GM04504 (cell line): ENCODE results near the gene KRTAP10-12.

Source experiments
- DNase-seq: peaks from one replicate; pipeline ENCODE4 v3.0.0-alpha.2; 2012; ENCODE audit warnings: low read depth

Gene KRTAP10-12

DNA sequence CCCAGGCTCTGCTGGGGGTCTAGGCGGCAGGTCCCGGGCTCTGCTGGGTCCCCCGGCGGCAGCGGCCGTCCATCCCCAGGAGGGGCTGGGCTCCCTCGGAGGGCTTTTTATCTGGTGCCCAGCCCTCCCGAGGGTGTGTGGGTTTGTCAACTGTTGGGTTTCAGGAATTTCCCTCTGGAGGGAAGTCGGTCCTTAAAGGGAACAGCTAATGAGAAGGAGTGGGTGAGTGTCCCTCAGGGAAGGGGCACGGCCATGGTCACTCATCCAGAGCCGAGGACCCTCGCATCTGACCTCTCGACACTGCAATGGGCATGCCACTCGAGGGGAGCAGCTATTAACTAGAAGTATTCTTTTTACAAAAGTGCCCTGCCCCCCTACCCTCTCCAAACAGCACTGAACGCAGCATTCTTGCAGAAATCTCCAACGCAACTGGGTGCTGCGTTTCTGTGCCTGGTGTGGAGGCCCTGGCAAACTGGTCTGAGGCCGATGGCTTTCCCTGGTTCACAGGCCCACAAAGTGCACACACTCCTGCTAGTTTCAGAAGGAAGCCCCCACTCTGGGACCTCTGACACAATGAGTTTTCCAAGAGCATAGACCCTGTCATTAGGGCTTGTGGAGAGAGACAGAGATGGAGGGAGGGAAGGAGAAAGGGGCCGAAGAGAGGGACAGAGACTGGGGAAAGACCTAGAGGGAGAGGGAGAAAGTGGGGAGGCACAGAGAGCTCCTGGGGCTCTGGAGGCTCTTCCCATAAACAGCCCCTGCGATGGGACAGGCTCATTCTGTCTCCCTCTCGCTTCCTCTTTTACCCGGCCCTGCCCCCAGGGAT lies 15.4 kb downstream of the KRTAP10-12 start:
- DNase-seq, result no peak

DNA sequence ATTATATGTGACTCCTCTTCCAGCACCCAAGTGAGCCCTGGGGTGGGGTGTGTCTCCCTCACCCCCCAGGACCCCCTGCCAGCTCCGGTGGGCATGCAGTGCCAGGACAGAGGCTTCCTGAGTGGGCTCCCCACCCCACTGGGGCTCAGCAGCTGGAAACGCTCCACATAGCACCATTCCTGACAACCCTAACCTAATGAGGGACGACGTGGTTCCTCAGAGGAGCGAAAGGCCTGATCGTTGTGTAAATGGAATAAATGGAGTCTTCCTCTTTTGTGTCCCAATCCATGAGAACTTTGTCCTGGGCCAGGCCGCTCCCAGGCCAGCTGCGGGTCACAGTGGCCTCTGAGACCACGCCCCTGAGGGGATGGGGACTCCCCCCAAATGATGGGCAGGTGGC lies 16.2 kb downstream of the KRTAP10-12 start:
- no peak for DNase-seq

DNA sequence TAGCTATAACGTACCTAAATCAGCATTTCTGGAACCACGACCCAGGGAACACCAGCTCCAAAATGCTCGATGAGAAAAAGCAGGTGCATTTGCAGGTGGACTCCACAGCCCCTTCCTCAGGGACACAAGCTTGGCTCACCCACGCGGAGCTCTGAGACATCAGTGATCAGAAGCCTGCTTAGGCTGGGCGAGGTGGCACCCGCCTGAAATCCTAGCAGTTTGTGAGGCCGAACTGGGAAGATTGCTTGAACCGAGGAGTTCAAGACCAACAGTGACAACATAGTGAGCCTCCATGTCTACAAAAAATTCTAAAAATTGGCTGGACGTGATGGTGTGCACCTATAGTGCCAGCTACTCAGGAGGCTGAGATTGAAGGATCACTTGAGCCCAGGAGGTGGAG lies 16.9 kb downstream of the KRTAP10-12 start:
- DNase-seq, result no peak

DNA sequence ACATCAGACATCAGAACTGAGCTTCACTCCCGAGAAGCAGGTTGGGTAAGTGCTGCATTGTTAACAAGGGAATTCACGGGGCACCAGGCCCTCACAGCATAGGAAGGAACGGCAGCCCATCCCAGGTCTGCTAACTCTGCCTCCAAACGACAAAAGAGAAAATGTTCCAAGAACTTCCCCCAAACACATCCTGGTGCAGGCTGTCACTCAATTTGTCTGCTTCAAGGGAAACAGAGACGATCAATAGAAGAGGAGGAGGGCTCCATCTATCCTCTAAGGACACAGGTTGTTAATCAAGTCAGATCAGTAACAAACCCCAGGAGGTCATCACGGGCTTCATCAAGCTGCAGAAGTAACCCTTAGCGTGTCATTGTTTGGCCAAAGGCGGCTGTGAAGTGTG lies 17.9 kb downstream of the KRTAP10-12 start:
- no peak for DNase-seq

DNA sequence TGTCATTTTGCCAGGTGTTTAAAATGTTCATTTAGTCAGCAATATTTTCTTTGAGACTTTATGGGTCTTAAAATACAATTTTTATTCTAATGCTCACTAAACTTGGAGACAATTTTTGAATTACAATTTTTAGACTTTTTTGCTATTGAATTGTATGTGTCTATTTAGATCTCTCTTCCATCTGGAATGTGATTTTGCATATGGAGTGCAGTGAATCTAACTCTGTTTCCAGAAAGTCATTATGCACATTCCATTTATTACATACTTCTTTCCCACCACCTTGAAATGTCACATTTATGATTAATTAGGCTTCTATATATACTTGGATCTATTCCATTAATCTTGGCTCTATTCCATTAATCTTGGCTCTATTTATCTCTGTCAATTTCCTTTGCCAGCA lies 20.0 kb downstream of the KRTAP10-12 start:
- DNase-seq, result no peak

DNA sequence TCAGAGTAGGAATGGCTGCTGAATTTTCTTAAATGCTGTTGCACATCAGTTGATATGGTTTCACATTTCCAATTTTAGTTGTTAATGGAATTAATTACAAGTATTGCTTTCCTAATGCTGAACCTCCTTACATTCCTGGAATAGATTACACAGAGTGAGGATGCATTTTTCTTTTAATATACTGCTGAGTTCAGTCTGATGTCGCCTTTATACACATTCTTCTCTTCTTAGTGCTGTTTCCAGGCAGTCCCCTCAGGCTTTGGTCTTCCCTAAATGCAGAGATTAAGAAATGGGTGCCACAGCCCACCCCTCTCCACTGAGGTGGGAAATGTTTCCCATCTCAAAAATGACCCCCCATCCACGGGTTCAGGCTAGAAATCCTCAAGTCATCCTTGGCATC lies 21.1 kb downstream of the KRTAP10-12 start:
- DNase-seq, result no peak

DNA sequence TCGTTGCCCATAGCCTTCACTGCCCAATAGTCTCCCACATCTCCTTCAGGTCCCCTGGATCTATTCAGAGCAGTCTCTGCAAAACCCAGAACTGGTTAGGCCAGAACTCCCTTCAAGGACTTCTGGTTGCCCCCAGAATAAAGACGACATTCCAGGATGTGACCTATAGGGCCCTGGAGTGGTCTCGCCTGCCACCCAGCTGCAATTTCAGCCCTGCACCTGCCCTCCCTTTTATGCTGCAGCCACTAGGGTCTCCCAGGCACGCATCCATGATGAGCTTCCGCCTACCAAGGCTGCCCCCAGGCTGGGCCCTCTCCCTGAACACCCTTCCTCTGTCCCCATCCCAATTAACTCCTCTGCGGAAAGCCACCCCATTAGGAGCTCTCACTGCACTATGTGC lies 21.6 kb downstream of the KRTAP10-12 start:
- DNase-seq, result no peak

DNA sequence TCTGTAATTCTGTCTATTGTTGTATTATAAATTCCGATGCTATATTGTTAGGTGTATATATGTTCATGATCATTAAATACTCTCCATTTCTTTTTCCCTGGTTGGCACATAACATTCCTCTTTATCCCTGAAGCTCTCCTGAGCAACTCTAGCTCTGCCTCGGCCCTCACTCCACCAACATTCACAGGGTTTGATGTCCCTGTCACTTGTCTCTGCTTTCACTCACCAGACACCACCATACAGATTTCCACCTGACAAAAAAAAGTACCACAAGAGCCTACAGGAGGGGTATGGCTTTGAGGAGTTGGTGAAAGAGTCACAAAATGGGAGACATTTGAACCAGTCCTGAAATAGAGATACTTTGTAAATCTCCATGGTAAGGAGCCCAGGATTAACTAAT lies 23.2 kb downstream of the KRTAP10-12 start:
- DNase-seq, result no peak

DNA sequence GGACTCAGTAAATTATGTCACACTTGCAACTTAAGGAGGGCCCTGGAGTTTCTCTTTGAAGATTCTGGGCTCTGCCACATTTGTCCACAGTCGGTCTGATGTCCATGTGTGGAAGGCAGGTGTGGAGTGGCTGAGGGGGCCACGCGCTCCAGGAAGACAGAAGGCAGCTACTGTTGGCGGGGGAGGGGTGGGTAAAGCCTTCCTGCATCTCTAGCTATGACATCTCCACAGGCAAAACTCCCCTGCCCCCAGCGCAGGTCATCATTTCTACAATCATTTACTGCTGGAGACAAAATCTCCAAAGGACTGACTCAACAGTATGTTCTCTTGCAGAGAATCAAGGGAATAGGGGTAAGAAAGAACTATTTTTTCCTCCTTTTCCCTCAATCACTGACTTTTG lies 25.8 kb downstream of the KRTAP10-12 start:
- DNase-seq, result no peak

DNA sequence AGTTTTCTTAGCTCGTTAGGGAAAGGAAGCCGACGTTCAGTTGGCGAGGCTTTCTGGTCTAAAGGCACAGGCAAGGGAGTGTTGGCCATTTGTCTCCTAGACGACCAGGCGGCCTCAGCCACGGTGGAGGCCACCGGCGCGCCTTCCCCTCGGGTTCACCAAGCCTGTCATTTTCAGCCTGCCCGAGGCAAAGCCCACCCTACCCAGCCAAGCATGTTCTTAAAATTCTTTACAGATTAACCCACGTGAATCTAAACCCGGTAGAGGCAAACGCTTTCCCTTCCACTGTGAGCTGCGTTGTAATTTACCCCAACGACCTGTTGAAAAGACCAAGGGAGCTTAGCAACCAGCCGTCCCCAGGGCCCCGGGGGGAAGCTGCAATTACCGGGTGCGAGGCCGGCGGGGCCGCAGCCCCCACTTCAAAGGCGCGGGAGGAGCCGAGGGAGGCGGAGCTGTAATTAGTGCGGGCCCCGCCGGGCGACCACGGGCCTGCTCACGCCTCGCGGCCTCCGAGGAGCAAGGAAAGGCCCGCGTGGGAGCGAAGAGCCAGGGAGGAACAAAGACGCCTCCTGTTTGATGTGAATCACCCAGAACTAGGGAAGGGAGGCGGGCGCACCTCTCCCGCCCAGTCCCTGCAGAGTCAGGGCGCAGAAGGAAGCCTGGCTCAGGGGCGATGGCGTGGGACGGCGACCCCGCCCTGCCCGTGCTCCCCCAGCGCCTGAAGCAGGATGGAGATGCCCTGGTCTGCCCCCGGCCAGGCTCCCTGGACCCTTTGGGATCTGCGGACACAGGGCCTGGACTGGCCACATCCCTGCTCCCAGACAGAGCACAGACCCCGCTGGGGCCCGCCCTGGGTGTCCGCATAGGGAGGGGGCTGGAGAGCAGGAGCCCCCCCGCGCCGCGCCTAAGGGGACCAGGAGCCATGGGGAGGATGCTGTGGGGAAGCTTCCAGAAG lies 26.5 kb downstream of the KRTAP10-12 start:
- DNase-seq, result no peak

DNA sequence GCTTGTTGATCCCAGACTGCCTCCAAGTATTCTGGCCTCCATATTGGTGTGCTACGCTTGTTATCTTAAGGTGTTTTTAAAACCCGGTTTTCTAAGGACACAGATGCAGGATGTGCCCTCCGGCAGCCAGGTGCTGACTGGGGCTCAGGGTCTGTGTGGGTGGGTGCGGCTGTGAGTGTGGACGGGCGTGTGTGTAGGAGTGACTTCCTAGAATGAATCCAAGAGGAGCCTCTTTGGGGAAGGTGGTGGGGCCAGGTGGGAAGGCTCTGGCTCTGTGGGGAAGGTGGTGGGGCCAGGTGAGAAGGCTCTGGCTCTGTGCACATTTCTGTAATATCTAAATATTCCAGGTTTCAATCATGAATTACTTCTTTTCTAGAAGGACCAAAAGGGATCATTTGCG lies 27.2 kb downstream of the KRTAP10-12 start:
- DNase-seq, result no peak

DNA sequence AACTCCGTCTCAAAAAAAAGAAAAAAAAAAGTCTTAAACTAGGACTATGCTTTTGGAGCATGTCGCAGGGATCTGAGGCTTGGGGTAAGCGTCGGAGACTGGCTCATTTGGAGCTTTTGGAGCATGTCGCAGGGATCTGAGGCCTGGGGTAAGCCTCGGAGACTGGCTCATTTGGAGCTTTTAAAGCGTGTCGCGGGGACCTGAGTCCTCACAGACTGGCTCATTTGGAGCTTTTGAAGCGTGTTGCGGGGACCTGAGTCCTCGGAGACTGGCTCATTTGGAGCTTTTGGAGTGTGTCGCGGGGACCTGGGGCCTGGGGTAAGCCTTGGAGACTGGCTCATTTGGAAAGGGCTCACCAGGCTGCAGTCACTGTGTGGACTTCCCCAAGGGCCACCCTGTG lies 28.0 kb downstream of the KRTAP10-12 start:
- no peak for DNase-seq

DNA sequence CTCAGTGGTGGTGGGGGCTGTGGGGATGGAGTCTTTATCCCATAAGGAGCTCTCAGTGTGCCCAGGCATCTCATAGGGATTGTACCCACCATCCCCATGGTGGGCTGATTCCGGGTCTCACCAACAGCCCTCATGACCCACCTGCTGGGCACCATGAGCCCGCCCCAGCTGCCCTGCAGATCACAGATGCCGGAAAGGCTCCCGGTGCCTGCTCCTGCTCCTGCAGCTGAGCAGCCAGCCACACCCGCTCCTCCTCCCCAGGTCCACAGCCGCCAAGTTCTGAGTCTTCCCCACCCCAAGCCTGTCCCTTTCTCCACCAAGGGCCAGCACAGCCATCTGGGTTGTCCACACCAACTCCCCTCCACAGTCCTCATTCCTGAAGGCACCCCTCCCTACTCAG lies 29.9 kb downstream of the KRTAP10-12 start:
- no peak for DNase-seq

DNA sequence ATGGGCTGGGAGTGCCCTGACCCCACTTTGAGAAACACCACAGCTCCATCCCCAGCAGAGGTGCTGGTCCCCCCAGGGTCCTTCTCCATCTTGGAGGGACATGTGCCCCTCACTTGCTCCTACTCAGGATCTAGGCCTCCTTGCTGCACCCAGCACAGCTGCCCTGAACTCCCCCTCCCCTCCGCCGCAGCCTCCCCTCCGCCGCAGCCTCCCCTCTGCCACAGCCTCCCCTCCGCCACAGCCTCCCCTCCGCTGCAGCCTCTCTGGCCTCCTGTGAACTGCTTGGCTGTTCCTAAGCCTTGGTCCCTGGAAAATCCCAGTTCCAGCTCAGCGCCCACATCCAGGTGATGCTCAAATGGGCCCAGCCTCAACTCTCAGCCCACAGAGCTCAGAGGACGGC lies 30.3 kb downstream of the KRTAP10-12 start:
- no peak for DNase-seq

DNA sequence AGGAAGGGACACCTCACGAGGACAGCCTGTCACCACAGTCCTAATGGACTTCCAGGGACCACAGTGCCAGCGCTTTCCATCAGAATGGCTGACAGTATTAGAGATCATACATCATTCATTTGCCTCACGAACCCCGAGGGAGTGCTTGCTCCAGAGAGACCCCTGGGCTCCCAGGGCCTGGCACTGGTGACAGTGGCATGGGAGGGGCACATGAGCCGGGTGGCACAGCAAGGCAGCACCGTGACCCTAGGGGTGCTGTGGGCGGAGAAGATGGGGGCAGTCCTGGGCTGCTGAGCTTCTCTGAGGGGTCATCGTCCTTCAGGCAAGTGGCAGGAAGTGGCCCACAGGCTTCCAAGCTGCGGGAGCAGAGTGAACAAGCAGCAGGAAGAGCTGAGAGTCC lies 30.8 kb downstream of the KRTAP10-12 start:
- no peak for DNase-seq

DNA sequence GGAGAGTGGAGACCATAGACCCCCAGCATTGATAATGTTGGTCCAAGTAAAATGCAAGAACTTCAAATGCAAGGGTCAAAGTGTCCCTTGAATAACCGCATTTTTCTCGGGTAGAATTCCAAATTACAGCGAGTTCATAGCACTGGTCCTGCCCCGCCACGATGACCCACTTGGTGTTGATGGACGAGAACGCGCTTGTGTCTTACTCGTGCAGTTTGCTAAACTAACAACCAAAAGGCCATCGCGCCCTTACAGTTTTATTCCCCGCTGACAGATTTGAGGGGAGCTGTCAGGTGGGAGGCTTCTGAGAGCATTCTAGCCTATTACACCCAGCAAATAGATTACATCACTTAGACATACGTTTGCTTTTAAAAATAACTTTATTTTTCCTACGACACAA lies 31.7 kb downstream of the KRTAP10-12 start:
- no peak for DNase-seq

DNA sequence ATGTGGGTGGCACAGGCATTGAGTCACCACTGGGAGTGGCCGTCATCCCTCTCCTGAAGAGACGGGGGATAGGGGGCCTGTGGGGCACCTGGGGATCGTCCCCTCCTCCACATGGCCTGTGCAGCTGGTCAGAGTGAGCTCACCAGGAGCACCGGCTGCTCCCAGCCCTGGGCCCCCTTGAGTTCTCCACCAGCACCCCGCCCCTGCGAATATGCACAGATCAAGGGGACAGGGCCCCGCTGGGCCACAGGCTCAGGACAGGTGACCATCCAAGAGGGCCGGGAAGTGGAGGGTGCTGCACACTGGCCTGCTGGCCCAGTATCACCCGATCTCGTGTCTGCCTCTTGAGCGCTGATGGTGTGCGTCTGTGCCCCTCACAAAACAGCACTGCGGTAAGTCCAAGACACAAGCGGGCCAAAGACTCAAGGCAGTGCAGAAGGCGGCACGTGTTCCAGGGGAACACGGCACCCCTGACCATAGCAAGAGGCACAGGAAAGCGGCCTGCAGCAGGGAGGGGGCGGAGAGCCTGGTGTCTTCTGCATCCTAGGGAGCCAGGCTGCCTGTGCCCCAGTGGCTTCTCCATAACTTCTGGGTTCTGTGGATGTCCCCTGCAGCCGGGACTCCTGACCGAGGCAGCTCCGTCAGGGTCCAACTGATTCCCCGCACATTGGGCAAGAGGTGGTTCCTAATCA lies 32.5 kb downstream of the KRTAP10-12 start:
- no peak for DNase-seq

DNA sequence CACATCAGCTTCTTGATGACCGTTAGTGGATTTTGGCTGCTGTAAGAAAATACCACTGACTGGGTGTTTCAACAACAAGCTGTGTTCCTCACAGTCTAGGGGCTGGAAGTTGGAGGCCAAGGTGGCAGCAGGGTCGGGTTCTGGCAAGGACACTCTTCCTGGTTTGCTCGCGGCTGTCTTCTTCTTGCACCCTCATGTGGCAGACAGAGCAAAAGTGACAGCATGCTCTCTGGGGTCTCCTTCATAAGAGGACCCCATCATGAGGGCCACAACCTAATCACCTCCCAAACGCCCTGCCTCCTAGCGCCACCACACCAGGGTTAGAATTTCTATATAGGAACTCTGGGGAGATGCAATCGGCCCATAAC lies 33.0 kb downstream of the KRTAP10-12 start:
- no peak for DNase-seq

DNA sequence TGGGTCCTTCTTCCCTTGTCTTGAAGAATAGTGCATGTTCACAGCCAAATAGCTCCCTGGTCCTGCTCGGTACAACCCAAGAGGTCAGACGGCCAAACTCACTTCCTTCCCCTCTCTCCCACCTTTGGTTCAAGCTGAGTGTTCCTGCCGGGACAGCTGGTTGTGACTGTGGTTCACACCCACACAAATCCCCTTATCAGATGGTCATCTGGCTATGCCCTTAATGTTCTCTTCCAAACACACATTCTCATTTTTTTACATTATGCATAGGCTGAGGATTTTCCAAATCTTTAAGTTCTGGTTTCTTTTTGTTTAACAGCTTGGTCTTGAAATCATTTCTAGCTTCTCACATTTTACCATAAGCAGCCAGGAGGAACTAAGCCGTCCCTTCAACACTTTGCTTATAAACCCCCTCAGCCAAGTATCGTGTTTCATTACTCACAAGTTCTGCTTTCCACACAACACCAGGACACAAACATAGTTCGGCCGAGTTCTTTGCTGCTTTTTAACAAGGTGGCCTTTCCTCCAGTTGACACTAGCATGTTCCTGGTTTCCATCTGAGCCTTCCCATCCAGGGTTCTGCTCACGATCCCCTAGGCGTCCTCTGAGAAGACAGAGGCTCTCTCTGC lies 34.1 kb downstream of the KRTAP10-12 start:
- no peak for DNase-seq

DNA sequence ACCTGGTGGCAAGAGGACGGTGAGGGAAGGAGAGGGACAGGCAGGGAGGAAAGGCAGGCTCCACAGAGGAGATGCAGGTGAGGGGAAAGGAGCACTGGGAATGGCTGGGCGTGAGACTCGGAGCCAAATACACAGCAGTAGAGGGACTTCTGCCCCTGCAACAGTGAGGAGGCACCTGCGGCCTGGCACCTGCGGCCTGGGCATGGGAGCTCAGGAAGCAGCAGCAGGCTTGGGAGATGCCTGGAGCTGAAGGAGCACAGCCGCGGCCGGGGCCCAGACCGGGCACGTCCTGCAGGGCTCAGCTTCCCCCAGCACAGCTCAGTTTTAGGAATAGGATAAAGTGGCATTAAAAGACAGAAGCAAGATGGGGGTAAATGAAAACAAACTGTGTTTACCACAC lies 35.3 kb downstream of the KRTAP10-12 start:
- DNase-seq, result no peak

DNA sequence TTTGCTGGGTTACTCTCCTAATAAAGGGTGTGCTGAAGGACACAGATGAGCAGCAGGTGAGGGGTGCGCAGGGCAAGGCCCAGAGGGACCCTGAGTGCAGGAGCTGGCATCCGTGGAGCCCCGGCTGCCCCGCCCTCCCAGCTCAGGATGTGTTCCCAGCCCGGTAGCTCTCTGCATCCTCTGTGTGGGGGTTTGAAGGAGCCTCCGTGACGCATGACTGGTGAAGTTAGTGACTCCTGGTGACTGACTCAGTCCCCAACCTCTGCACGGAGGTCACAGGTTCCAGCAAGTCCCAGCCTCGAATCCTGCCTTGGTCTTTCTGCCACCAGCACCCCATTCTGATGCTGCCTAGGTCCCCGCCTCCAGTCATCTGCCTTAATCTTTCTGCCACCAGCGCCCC lies 36.0 kb downstream of the KRTAP10-12 start:
- DNase-seq, result no peak

DNA sequence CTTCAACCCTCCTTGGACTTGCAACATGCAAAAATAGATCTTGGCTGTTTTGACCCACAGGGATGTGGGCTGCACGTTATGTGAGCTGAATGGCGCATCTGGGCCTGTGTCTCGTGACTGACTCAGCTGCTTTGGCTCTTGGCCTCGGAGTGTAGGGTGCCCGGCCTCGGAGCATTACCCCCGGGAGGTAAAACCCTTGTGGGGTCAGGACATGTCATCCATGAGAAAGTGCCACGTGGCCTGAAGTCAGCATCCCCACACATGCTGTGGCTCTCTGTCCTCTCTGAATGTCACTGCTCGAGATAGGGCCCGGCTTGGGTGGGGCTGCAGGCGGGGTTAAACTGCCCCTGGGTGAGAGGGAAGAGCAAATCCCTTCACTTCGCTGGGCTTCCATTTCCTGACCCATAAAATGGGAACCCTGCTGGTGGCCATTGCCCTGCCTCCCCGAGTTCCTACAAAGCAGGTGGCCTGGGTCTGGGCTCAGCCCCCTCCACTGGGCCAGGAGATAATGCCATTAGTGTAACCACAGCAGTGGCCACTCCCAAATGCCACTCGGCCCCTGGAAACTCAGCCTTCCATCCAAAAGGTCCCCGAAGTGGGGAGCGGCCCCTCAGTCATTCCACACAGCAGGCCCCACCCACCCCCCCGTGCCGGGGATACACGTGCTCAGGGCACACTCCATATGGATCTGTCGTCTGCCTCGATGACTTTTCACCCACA lies 37.2 kb downstream of the KRTAP10-12 start:
- DNase-seq, result no peak
